H1 (cell line): ENCODE data around the gene NR3C2. TPM values are rescaled to one million over a fixed set of nuclear protein-coding genes. Genes with fewer than 3 reads are reported as not detected.

ENCODE experiments used
- CTCF ChIA-PET: fragments of 300-600 bp; sonication (Branson Sonifier 250); formaldehyde crosslinking; loops from one replicate; lab custom pipeline; 2021; ENCODE audit not compliant: partially characterized antibody; lab: Charles Lee
- POLR2A ChIA-PET: fragments of 300-600 bp; sonication (Branson Sonifier 250); formaldehyde crosslinking; loops from one replicate; lab custom pipeline; 2021; ENCODE audit warnings: inconsistent platforms; ENCODE audit not compliant: partially characterized antibody; lab: Charles Lee
- DNase-seq, 2 experiments: peaks; one replicate each; pipeline versions ENCODE4 v3.0.0 to v3.0.0-alpha.2; 2010 to 2022; ENCODE audit warnings: low spot score in 2 of 2, low read depth in 1 of 2, mixed read lengths in 1 of 2
- FAIRE-seq: peaks from 2 replicates; lab custom pipeline; 2011; peaks lifted over from hg19 to GRCh38; lab: Jason Lieb, UNC
- H2AFZ ChIP-seq: 2 replicates; pipeline ENCODE4 v1.8.1; 2012; ENCODE audit warnings: low read length, inconsistent platforms
- H2AK5ac ChIP-seq: 2 replicates; pipeline ENCODE4 v1.6.1; 2013; ENCODE audit warnings: low read depth, low read length
- H2BK120ac ChIP-seq: replicated peaks from 2 replicates; pipeline ENCODE3; 2013; ENCODE audit warnings: low read depth, low read length, inconsistent platforms
- H2BK12ac ChIP-seq: 2 replicates; pipeline ENCODE4 v1.6.1; 2013; ENCODE audit warnings: low read depth, low read length
- H2BK15ac ChIP-seq: 2 replicates; pipeline ENCODE4 v1.6.1; 2013; ENCODE audit warnings: low read length
- H2BK20ac ChIP-seq: 2 replicates; pipeline ENCODE4 v1.6.1; 2013; ENCODE audit warnings: low read length
- H2BK5ac ChIP-seq: 2 replicates; pipeline ENCODE4 v1.6.1; 2013; ENCODE audit warnings: low read depth, low read length
- H3K14ac ChIP-seq: 2 replicates; pipeline ENCODE4 v1.6.1; 2013; ENCODE audit warnings: inconsistent platforms; ENCODE audit not compliant: insufficient read length
- H3K18ac ChIP-seq: 2 replicates; pipeline ENCODE4 v1.6.1; 2013; ENCODE audit warnings: low read length; ENCODE audit errors: extremely low read depth
- H3K23ac ChIP-seq: 2 replicates; pipeline ENCODE4 v1.6.1; 2013; ENCODE audit warnings: inconsistent platforms; ENCODE audit not compliant: insufficient read length
- H3K23me2 ChIP-seq: 2 replicates; pipeline ENCODE4 v1.6.1; 2013; ENCODE audit warnings: low read depth, low read length
- H3K27ac ChIP-seq: 2 replicates; pipeline ENCODE4 v1.6.1; 2011; ENCODE audit warnings: low read depth, low read length, inconsistent platforms
- H3K27me3 ChIP-seq, 4 experiments: replicated peaks in 1 of 4; 1 replicate in 1 of 4; 2 replicates in 3 of 4; pipeline versions ENCODE4 v1.6.1 to v1.8.1; 2011 to 2013; ENCODE audit warnings: low read length in 3 of 4, mild to moderate bottlenecking in 3 of 4, inconsistent platforms in 2 of 4, mixed read lengths in 2 of 4, moderate library complexity in 1 of 4; ENCODE audit not compliant: control insufficient read depth in 3 of 4, insufficient read depth in 3 of 4; ENCODE audit errors: extremely low read depth in 1 of 4
- H3K36me3 ChIP-seq, 4 experiments: 2 replicates each; pipeline versions ENCODE4 v1.6.1 to v1.8.1; 2011 to 2013; ENCODE audit warnings: mild to moderate bottlenecking in 4 of 4, low read length in 3 of 4, moderate library complexity in 2 of 4, control low read depth in 1 of 4, inconsistent platforms in 1 of 4; ENCODE audit not compliant: insufficient read depth in 4 of 4, control insufficient read depth in 2 of 4
- H3K4ac ChIP-seq: replicated peaks from 2 replicates; pipeline ENCODE3; 2013; ENCODE audit warnings: low read length, low read depth, mixed read lengths, inconsistent platforms; ENCODE audit not compliant: insufficient read length
- H3K4me1 ChIP-seq, 4 experiments: replicated peaks in 1 of 4; 1 replicate in 1 of 4; 2 replicates in 3 of 4; pipeline versions ENCODE4 v1.6.1 to v1.8.1; 2011 to 2013; ENCODE audit warnings: low read length in 3 of 4, inconsistent platforms in 2 of 4, mixed read lengths in 1 of 4; ENCODE audit not compliant: insufficient read depth in 4 of 4, control insufficient read depth in 3 of 4
- H3K4me2 ChIP-seq, 2 experiments: 2 replicates each; pipeline versions ENCODE4 v1.6.1 to v1.8.1; 2011 to 2013; ENCODE audit warnings: low read depth in 2 of 2, low read length in 2 of 2, control low read depth in 1 of 2, inconsistent platforms in 1 of 2, mild to moderate bottlenecking in 1 of 2; ENCODE audit not compliant: insufficient read depth in 1 of 2
- H3K4me3 ChIP-seq, 4 experiments: fragments of 200-600, 300-600 bp in 1 of 4; sonication (generic), shearing (Covaris generic), sonication (Bioruptor Twin) in 1 of 4; 2 replicates each; pipeline versions ENCODE4 v1.5.1 to v1.8.1; 2011 to 2016; ENCODE audit warnings: low read length in 4 of 4, low read depth in 3 of 4, control low read depth in 2 of 4, inconsistent platforms in 2 of 4, mild to moderate bottlenecking in 2 of 4, mixed read lengths in 1 of 4, moderate library complexity in 1 of 4; ENCODE audit not compliant: insufficient read depth in 2 of 4; ENCODE audit errors: extremely low read depth in 1 of 4
- H3K56ac ChIP-seq: replicated peaks from 2 replicates; pipeline ENCODE3; 2013; ENCODE audit warnings: low read depth, mild to moderate bottlenecking, mixed read lengths, low read length, inconsistent platforms; ENCODE audit not compliant: insufficient read length
- H3K79me1 ChIP-seq: 2 replicates; pipeline ENCODE4 v1.6.1; 2013; ENCODE audit warnings: low read depth, low read length, control low read depth
- H3K79me2 ChIP-seq, 2 experiments: 2 replicates each; pipeline versions ENCODE4 v1.6.1 to v1.8.1; 2012 to 2013; ENCODE audit warnings: low read length in 2 of 2, mild to moderate bottlenecking in 2 of 2, inconsistent platforms in 1 of 2; ENCODE audit not compliant: insufficient read depth in 2 of 2, control insufficient read depth in 1 of 2
- H3K9ac ChIP-seq, 4 experiments: replicated peaks in 1 of 4; 1 replicate in 1 of 4; 2 replicates in 3 of 4; pipeline versions ENCODE4 v1.6.1 to v1.8.1; 2011 to 2013; ENCODE audit warnings: low read depth in 3 of 4, low read length in 3 of 4, control low read depth in 2 of 4, mild to moderate bottlenecking in 2 of 4, moderate library complexity in 2 of 4, inconsistent platforms in 1 of 4; ENCODE audit errors: extremely low read depth in 1 of 4
- H3K9me3 ChIP-seq, 2 experiments: 2 replicates each; pipeline versions ENCODE4 v1.6.1 to v1.8.1; 2012 to 2013; ENCODE audit warnings: mild to moderate bottlenecking in 2 of 2, moderate library complexity in 2 of 2, control low read depth in 1 of 2, inconsistent platforms in 1 of 2, low read depth in 1 of 2, low read length in 1 of 2, mixed read lengths in 1 of 2; ENCODE audit not compliant: insufficient read depth in 2 of 2
- H4K20me1 ChIP-seq, 2 experiments: replicated peaks in 1 of 2; 2 replicates each; pipeline versions ENCODE3 to v1.8.1; 2011 to 2013; ENCODE audit warnings: inconsistent platforms in 2 of 2, low read length in 2 of 2, mild to moderate bottlenecking in 1 of 2; ENCODE audit not compliant: insufficient read depth in 2 of 2, control insufficient read depth in 1 of 2
- H4K5ac ChIP-seq: 2 replicates; pipeline ENCODE4 v1.6.1; 2013; ENCODE audit warnings: low read length, low read depth, mixed read lengths, inconsistent platforms; ENCODE audit not compliant: insufficient read length
- H4K8ac ChIP-seq: 2 replicates; pipeline ENCODE4 v1.8.0; 2013; ENCODE audit warnings: mild to moderate bottlenecking, moderate library complexity, low read length, inconsistent platforms; ENCODE audit not compliant: insufficient read depth; ENCODE audit errors: extremely low read depth
- H4K91ac ChIP-seq: replicated peaks from 2 replicates; pipeline ENCODE3; 2013; ENCODE audit warnings: low read length, mixed read lengths, inconsistent platforms; ENCODE audit not compliant: insufficient read length
- EP300 ChIP-seq, 2 experiments: IDR thresholded peaks; 1 replicate in 1 of 2; 2 replicates in 1 of 2; pipeline ENCODE4 v1.6.1; 2011 to 2012; ENCODE audit warnings: low read depth in 2 of 2, low read length in 2 of 2, mild to moderate bottlenecking in 2 of 2, borderline replicate concordance in 1 of 2, inconsistent platforms in 1 of 2, moderate library complexity in 1 of 2
- GTF2F1 ChIP-seq: IDR thresholded peaks from 2 replicates; pipeline ENCODE4 v1.6.1; 2012; ENCODE audit warnings: low read depth, low read length, improper control_type of control experiment, borderline replicate concordance
- SP2 ChIP-seq: IDR thresholded peaks from 2 replicates; pipeline ENCODE4 v1.6.1; 2012; ENCODE audit warnings: mild to moderate bottlenecking, low read length, inconsistent platforms
- TBP ChIP-seq: IDR thresholded peaks from 2 replicates; pipeline ENCODE4 v1.6.1; 2011; ENCODE audit warnings: low read depth, low read length, improper control_type of control experiment
- WGBS, 2 experiments: shearing (Covaris generic) in 1 of 2; methylation state at CpG; one replicate each; pipeline versions ENCODE4 v1.1.6 to v1.1.7; 2013 to 2015; ENCODE audit warnings: low lambda C conversion rate in 2 of 2, mixed read lengths in 2 of 2, inconsistent platforms in 1 of 2, low coverage in 1 of 2, missing lambda C conversion rate in 1 of 2; ENCODE audit not compliant: insufficient replicate concordance in 2 of 2, insufficient coverage in 1 of 2, insufficient read length in 1 of 2; ENCODE audit errors: extremely low coverage in 1 of 2, missing lambda C conversion rate in 1 of 2; 5-methylcytosine and 5-hydroxymethylcytosine counted together
- polyA plus RNA-seq, 7 experiments: library from polyadenylated mRNA; depleted of rRNA in 3 of 7; stranded (reverse) in 5 of 7; unstranded in 2 of 7; fragments of >200 nt in 5 of 7; fragments of 200-250 nt in 2 of 7; gene quantifications; 1 replicate in 5 of 7; 2 replicates in 1 of 7; 4 replicates in 1 of 7; pipeline versions ENCODE4 v1.2.1 to v1.2.3, GENCODE V29; 2011 to 2013; ENCODE audit warnings: missing spikeins in 2 of 7, mixed read lengths in 2 of 7
- total RNA-seq: library from RNA; stranded (reverse); fragmentation: NEBNext Ultra II Directional; extraction: Animal tissue kit (Norgen Biotek cat#: 25700); gene quantifications from 2 replicates; pipeline ENCODE4 v1.2.1, GENCODE V29; 2021

The NR3C2 gene
- total and polyA plus RNA-seq, 2 of the 8 experiments (the other 6 are each of a cell fraction or from before 2014, with no cell fraction given) = 0.80 to 3.9 TPM

GRCh38 chr4:148453833-148454232 lies 11.6 kb upstream of the NR3C2 start:
- H2BK20ac ChIP-seq = no peak overlapping the region
- no peak overlapping the region for H4K91ac ChIP-seq
- H3K18ac ChIP-seq = no peak overlapping the region
- no peak overlapping the region for H2AK5ac ChIP-seq
- no peak for DNase-seq
- no peak overlapping the region for H2BK12ac ChIP-seq
- H3K56ac ChIP-seq = no peak overlapping the region
- H4K20me1 ChIP-seq = no peaks in the 10 kb centered on the region
- no peak overlapping the region for H3K9ac ChIP-seq
- no peaks in the 10 kb centered on the region for H3K36me3 ChIP-seq
- FAIRE-seq = no peak
- no peak overlapping the region for H4K8ac ChIP-seq
- no peak overlapping the region for H3K4ac ChIP-seq
- no peaks in the 10 kb centered on the region for H3K79me1 ChIP-seq
- no peak overlapping the region for H3K23ac ChIP-seq
- no peak overlapping the region for H2BK5ac ChIP-seq
- CTCF ChIA-PET = interaction anchor here (0.6 kb wide), 1 partner anchor 192 kb away, joined by 3 read pairs; no protein-coding TSS in a partner anchor
- H3K4me3 ChIP-seq = no peak overlapping the region
- H2BK120ac ChIP-seq = no peak overlapping the region
- POLR2A ChIA-PET = no interaction called here
- H3K4me1 ChIP-seq = no peaks in the 10 kb centered on the region
- H3K14ac ChIP-seq = no peak overlapping the region
- no peak overlapping the region for H4K5ac ChIP-seq
- WGBS, 2 experiments = 83% methylated on average over 4 of the region's 4 CpGs; no CpG with 5 or more reads in 1 of the 2 experiments
- no peak overlapping the region for H2BK15ac ChIP-seq
- no peak overlapping the region for H3K27ac ChIP-seq
- H3K79me2 ChIP-seq = no peaks in the 10 kb centered on the region
- H3K4me2 ChIP-seq = no peak overlapping the region
- no peaks in the 10 kb centered on the region for H3K9me3 ChIP-seq
- no peaks in the 10 kb centered on the region for H3K27me3 ChIP-seq
- TF ChIP-seq TBP = no peak
- TF ChIP-seq EP300 (IDR thresholded peaks at IDR 0.05; ENCODE audit: borderline replicate concordance in 1 of 2, low read depth in 2 of 2, low read length in 2 of 2) = no peak
- no peak for TF ChIP-seq SP2
- no peak for TF ChIP-seq GTF2F1
- H3K23me2 ChIP-seq = no peaks in the 10 kb centered on the region
- no peak overlapping the region for H2AFZ ChIP-seq
